ENCODE measurements around the gene ABCB9. TPM values are rescaled to one million over a fixed set of nuclear protein-coding genes. Genes with fewer than 3 reads are reported as not detected.
A peak's percentile ranks its signal among the peaks of the same experiment; 100 is the strongest.
"Not testable (repeated sequence)": the region's sequence is repeated elsewhere in the genome, so short reads cannot be mapped to it uniquely, and the experiment has no call there.

The ABCB9 gene
- 2.9 TPM for total RNA-seq
- long read RNA-seq, partial matches to known transcripts = 1 of 8 reads
- long read RNA-seq, other reads (novel, unspliced or antisense) = 6 of 8 reads

DNA sequence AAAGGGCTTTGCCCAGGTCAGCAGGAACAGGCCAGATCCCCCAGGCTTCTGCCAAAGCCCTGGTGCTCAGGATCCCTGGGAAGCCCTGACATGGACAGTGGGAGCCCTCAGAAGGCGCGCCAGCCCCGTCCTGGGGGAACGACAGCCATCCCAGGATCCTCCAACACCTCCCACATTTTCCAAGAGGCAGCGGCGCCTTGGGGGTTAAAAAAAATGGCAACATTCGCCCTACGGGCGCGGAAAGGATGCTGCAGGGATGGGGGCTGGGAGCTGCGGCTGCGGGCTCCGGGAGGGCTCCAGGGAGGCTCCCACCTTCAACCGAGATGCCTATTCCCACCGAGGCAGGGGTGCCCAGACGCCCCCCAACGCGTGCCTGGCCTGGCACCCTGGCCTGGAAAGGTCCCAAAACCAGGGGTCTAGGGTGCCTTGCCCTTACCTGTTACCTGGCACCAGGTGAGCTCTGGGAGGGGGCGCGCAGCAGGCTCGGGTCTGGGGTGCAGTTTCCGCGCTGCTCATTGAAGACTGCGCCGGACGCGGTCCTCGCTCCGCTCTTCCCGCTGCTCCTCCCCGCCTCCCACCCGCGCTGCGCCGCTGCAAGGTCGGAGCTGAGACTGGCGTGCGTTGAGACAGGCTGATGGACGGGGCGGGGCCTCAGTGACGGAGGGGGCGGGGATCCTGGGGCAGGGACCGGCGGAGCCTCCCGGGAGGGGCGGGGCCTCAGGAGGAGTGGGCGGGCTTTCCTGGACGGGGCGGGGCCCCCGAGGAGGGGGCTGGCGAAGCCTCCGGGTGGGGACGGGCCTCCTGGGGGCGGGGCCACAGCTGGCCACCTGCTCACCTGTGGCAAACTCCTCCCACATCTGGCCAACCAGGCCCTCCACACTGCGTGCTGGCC is at the start of gene ABCB9:
ABCB9 (minus strand) TSS at position 613 of the 892 bp plus-strand sequence. CDS start 6,228 bp downstream, outside the sequence.
- Histone ChIP-seq H3K9me3 (no peaks in the 10 kb centered on the region), H3K4me3 (peak within 1 kb of the TSS; percentile 61), H3K27me3 (ENCODE audit: low read depth) (no peaks in the 10 kb centered on the region), H3K4me1 (peaks cover 40% of the 10 kb centered on the region), H3K27ac (peak within 1 kb of the TSS; percentile 53), H3K36me3 (no peaks in the 10 kb centered on the region)
- intact Hi-C loops (cut with DNase I) = no loop called here
- ATAC-seq (peak; percentile 97 to 98), DNase-seq (peak; percentile 95)
- TF ChIP-seq, protein P1, sequence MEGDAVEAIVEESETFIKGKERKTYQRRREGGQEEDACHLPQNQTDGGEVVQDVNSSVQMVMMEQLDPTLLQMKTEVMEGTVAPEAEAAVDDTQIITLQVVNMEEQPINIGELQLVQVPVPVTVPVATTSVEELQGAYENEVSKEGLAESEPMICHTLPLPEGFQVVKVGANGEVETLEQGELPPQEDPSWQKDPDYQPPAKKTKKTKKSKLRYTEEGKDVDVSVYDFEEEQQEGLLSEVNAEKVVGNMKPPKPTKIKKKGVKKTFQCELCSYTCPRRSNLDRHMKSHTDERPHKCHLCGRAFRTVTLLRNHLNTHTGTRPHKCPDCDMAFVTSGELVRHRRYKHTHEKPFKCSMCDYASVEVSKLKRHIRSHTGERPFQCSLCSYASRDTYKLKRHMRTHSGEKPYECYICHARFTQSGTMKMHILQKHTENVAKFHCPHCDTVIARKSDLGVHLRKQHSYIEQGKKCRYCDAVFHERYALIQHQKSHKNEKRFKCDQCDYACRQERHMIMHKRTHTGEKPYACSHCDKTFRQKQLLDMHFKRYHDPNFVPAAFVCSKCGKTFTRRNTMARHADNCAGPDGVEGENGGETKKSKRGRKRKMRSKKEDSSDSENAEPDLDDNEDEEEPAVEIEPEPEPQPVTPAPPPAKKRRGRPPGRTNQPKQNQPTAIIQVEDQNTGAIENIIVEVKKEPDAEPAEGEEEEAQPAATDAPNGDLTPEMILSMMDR (IDR thresholded peaks at IDR 0.05) = no peak

GRCh38 chr12:123014473-123014872 is 48.2 kb upstream of the ABCB9 start:
- intact Hi-C loops (cut with DNase I); DNase-seq; ATAC-seq; H3K27me3 ChIP-seq (ENCODE audit: low read depth); H3K27ac ChIP-seq; H3K9me3 ChIP-seq; H3K4me3 ChIP-seq; H3K4me1 ChIP-seq: not testable (repeated sequence)
- peaks cover 36% of the 10 kb centered on the region for H3K36me3 ChIP-seq

- Histone ChIP-seq H3K4me1 (no peaks in the 10 kb centered on the region), H3K9me3 (no peaks in the 10 kb centered on the region), H3K27ac (no peak overlapping the region), H3K4me3 (no peak overlapping the region), H3K36me3 (peaks cover 47% of the 10 kb centered on the region), H3K27me3 (ENCODE audit: low read depth) (no peaks in the 10 kb centered on the region)
- ATAC-seq (peak in 1 of 2 donors; percentile 14), DNase-seq (no peak)
- intact Hi-C loops (cut with DNase I) = no loop called here
- TF ChIP-seq, protein P1 (IDR thresholded peaks at IDR 0.05) = no peak
Measured at GRCh38 chr12:123013185-123014095, 47.2 kb upstream of the ABCB9 start.

DNA sequence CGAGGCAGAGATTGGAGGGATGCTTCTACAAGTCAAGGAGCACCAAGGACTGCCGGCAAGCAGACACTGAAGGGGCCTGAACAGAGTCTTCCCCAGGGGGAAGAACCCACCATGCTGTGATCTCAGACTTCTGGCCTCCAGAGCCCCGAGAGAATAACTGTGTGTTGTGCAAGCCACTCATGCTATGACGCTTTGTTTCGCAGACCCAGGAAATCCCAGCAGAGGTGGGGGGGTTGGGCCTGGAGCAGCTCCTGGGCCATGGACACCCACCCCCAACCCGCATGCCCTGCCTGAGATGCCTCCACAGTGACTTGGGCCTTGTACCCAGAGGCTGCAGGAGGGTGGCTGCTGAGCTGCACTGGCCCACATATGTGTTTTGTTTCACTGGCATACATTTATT is 45.4 kb upstream of the ABCB9 start:
- Histone ChIP-seq H3K4me1 (no peaks in the 10 kb centered on the region), H3K27me3 (ENCODE audit: low read depth) (no peaks in the 10 kb centered on the region), H3K27ac (no peak overlapping the region), H3K4me3 (no peak overlapping the region), H3K9me3 (no peaks in the 10 kb centered on the region), H3K36me3 (peaks cover 58% of the 10 kb centered on the region)
- DNase-seq = no peak
- intact Hi-C loops (cut with DNase I) = no loop called here
- TF ChIP-seq, protein P1 (IDR thresholded peaks at IDR 0.05) = no peak
- no peak for ATAC-seq

DNA sequence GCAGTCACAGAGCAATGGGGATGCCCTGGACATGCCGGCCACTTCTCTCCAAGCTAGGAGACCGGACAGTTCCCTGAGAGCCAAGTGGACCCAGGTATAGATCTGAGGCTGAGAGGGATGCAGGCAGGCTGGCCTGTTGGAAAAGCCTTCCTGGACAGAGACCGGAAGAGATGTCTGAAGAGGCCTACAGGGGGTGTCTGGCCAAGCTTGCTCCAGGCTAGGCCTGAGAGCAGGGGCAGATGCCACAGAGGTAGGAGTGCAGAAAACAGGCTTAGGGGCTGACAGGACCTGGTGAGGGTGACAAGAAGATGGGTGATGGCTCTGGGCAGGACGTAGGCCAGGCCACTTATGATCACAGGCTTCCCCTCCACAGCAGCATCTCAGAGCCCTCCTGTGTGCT is 44.4 kb upstream of the ABCB9 start:
- intact Hi-C loops (cut with DNase I) = no loop called here
- DNase-seq (no peak), ATAC-seq (no peak)
- H3K27ac ChIP-seq = no peak overlapping the region
- H3K4me3 ChIP-seq = no peak overlapping the region
- H3K36me3 ChIP-seq = peaks cover 61% of the 10 kb centered on the region
- no peaks in the 10 kb centered on the region for H3K27me3 ChIP-seq (ENCODE audit: low read depth)
- H3K9me3 ChIP-seq = no peaks in the 10 kb centered on the region
- no peaks in the 10 kb centered on the region for H3K4me1 ChIP-seq
- TF ChIP-seq, protein P1 (IDR thresholded peaks at IDR 0.05) = no peak

Data from lower lobe of right lung (tissue), 2 donors.